Body of pancreas (tissue), 4 donors: ENCODE results near the gene POLG. TPM values are rescaled to one million over a fixed set of nuclear protein-coding genes. Genes with fewer than 3 reads are reported as not detected.

Experiments used
- ATAC-seq: fragments of 150-250 bp; one replicate; pipeline ENCODE4 v1.9.1; 2016
- DNase-seq, 4 donors: peaks; one replicate each; pipeline ENCODE4 v3.0.0-alpha.2; 2019
- H3K27ac ChIP-seq, 4 donors: fragments of 200-600 bp; sonication (generic); 1 replicate in 3 of 4; 2 replicates in 1 of 4; pipeline versions ENCODE4 v1.5.1 to v1.6.1; 2016 to 2019; ENCODE audit warnings: mild to moderate bottlenecking in 1 of 4, mixed read lengths in 1 of 4, moderate library complexity in 1 of 4
- H3K27me3 ChIP-seq, 2 donors: fragments of 200-600 bp; sonication (generic); one replicate each; pipeline ENCODE4 v1.6.0; 2016; ENCODE audit warnings: mild to moderate bottlenecking in 1 of 2
- H3K36me3 ChIP-seq, 2 donors: fragments of 200-600 bp; sonication (generic); replicated peaks in 1 of 2; 2 replicates each; pipeline ENCODE4 v1.5.1; 2016; ENCODE audit warnings: low read depth in 2 of 2; ENCODE audit not compliant: insufficient read depth in 1 of 2
- H3K4me1 ChIP-seq: fragments of 200-600 bp; sonication (generic); one replicate; pipeline ENCODE4 v1.6.0; 2016
- H3K4me3 ChIP-seq, 2 donors: fragments of 200-600 bp; sonication (generic); 1 replicate in 1 of 2; 2 replicates in 1 of 2; pipeline ENCODE4 v1.5.1; 2016 to 2019
- H3K9me3 ChIP-seq, 3 donors: fragments of 200-600 bp; sonication (generic); 1 replicate in 2 of 3; 2 replicates in 1 of 3; pipeline ENCODE4 v1.5.1; 2016
- POLR2A ChIP-seq, 3 donors: fragments of 450-650 bp; IDR thresholded peaks; one replicate each; pipeline ENCODE4 v1.6.1; 2016; ENCODE audit warnings: antibody characterized with exemption in 3 of 3, mild to moderate bottlenecking in 2 of 3
- WGBS, 2 donors: methylation state at CpG; one replicate each; pipeline ENCODE4 v1.1.5; 2017; 5-methylcytosine and 5-hydroxymethylcytosine counted together
- intact Hi-C: fragments of 100-400 bp; cut with DNase I; formaldehyde crosslinking; loops from one replicate; pipeline ENCODE4 v1.15.1; 2023
- total RNA-seq, 2 donors: library from RNA; depleted of rRNA; stranded (reverse); fragments of >200 nt; gene quantifications; one replicate each; pipeline ENCODE4 v1.1.0, GENCODE V29; 2016
- TF ChIP-seq, protein P1 (sequence below), 7 experiments: fragments of 450-650 bp in 4 of 7; fragments of 200-600 bp in 3 of 7; sonication (generic) in 3 of 7; IDR thresholded peaks; one replicate each; pipeline ENCODE4 v1.5.1; 2016 to 2019; ENCODE audit warnings: antibody characterized with exemption in 7 of 7

Gene POLG
- total RNA-seq, 2 donors from 2014 or later: 60.7 to 67.2 TPM

DNA sequence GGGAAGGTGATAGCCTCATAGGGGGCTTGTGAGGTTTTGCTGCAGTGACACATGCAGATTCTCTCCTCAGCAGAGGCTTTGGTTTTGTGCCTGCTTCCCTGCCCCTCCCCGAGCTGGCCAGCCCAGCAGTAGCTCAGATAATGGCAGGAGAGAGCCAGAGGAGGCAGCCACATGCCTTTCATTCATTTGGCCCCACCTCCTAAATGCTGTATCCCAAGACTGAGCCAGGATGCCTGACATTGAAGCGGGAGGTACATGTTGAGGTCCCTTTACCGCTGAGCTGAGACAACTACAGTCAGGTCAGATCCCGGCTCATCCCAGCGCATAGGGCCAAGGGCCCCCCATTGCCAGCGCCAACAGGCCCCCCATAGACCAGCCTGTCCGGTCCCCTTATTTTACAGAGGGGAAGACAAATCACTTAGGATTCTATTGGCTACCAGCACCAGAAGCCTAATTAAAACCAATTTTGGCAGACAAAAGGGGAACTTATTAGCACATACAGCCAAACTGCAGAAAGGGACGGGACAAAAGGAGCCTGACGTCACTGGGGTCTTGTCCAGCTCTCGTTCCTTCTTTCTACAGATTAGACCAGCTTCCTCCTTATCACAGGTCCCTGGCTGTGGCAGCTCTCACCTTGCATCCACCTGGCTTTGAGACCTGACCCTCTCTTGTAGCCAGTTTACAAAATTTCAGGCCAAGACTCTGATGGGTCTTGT lies 12.1 kb upstream of the POLG start:
- no peak for TF ChIP-seq POLR2A (IDR thresholded peaks at IDR 0.05)
- TF ChIP-seq, protein P1, sequence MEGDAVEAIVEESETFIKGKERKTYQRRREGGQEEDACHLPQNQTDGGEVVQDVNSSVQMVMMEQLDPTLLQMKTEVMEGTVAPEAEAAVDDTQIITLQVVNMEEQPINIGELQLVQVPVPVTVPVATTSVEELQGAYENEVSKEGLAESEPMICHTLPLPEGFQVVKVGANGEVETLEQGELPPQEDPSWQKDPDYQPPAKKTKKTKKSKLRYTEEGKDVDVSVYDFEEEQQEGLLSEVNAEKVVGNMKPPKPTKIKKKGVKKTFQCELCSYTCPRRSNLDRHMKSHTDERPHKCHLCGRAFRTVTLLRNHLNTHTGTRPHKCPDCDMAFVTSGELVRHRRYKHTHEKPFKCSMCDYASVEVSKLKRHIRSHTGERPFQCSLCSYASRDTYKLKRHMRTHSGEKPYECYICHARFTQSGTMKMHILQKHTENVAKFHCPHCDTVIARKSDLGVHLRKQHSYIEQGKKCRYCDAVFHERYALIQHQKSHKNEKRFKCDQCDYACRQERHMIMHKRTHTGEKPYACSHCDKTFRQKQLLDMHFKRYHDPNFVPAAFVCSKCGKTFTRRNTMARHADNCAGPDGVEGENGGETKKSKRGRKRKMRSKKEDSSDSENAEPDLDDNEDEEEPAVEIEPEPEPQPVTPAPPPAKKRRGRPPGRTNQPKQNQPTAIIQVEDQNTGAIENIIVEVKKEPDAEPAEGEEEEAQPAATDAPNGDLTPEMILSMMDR (IDR thresholded peaks at IDR 0.05): no peak
- Histone ChIP-seq H3K4me1 (no peaks in the 10 kb centered on the region), H3K9me3 (no peaks in the 10 kb centered on the region), H3K27me3 (no peaks in the 10 kb centered on the region), H3K36me3 (no peaks in the 10 kb centered on the region), H3K27ac (no peak overlapping the region), H3K4me3 (no peak overlapping the region)
- ATAC-seq (no peak), DNase-seq (no peak)
- WGBS, 2 donors: 60 to 68% methylated on average over 7 to 10 of the region's 10 CpGs
- intact Hi-C loops: no loop called here

DNA sequence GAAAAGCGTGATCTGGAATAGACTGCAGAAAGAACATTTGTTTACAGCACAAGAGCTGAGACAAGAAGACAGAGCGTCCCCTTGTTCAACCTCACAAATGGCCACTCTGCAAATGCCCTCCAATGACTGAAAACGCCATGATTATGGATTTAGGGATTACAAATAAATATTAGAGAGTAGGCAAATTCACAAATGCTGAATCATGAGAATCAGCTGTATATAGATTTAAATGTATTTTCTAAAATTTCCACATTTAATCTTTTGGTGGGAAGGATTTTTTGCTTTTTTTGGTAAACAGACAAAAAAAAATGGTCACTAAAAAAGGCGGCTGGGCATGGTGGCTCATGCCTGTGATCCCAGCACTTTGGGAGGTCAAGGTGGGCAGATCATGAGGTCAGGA lies 10.6 kb upstream of the POLG start:
- TF ChIP-seq, protein P1 (IDR thresholded peaks at IDR 0.05): no peak
- TF ChIP-seq POLR2A (IDR thresholded peaks at IDR 0.05): no peak
- no peak for ATAC-seq
- intact Hi-C loops: no loop called here
- WGBS, 2 donors: 67 to 79% methylated on average over 4 of the region's 4 CpGs
- H3K4me1 ChIP-seq: peaks cover 5% of the 10 kb centered on the region
- no peak for DNase-seq
- H3K36me3 ChIP-seq: no peaks in the 10 kb centered on the region
- no peak overlapping the region for H3K4me3 ChIP-seq
- H3K27me3 ChIP-seq: no peaks in the 10 kb centered on the region
- H3K9me3 ChIP-seq: no peaks in the 10 kb centered on the region
- H3K27ac ChIP-seq: no peak overlapping the region

DNA sequence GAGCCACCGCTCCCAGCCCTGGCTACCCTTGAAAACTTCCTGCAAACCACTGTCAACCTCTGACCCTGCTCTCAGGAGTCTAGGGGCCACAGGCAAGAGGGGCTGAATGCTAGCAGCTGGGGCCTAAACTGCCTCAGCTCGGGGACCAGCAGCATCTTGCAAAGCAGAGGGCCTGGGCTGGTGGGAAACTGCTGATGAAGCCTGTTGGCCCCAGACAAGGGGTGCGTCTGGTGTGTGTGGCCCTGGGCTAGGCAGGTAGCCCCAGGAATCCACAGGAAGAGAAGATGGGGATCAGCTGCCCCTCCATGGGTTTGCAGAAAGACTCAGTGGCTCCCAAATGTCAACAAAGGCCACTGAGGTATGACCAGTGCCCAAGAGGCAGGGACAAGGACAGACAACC lies 8.2 kb upstream of the POLG start:
- H3K36me3 ChIP-seq: no peaks in the 10 kb centered on the region
- no peak for TF ChIP-seq POLR2A (IDR thresholded peaks at IDR 0.05)
- peaks cover 5% of the 10 kb centered on the region for H3K4me1 ChIP-seq
- intact Hi-C loops: no loop called here
- no peaks in the 10 kb centered on the region for H3K9me3 ChIP-seq
- DNase-seq (no peak), ATAC-seq (no peak)
- no peak overlapping the region for H3K27ac ChIP-seq
- no peak overlapping the region for H3K4me3 ChIP-seq
- WGBS, 2 donors: 70 to 78% methylated on average over 2 to 3 of the region's 3 CpGs
- H3K27me3 ChIP-seq: no peaks in the 10 kb centered on the region

DNA sequence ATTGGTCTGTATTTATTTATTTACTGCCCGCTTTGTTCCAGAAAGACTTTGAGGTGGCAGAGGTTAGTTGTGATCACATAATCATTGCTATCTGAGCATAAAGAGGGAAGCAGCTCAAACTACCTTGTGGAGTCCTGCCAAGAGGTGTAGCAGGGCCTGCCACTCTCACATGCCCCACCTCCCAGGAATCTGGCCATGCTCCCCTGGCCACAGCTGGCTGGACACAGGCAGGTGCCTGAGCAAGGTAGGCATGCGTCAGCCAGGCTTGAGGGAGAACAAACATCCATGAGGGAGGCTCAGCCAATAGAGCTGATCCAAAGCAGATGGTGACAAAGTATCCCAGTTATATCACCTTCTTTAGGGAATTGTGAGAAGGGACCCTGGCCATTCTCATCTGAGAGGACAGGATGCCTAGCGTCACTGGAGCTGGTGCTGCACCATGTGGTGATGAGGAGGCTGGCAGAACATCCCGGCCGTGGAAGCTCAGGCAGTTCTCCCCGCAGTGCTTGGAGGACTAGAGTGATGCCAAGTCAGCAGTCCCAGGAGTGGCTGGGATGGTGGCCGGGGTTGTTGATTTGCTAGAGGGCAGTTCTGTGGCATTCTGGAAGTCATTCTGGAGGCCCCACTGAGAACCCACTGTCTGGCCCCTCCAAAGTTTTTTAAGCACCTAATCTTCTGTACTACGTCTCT lies 6.8 kb upstream of the POLG start:
- Histone ChIP-seq H3K9me3 (no peaks in the 10 kb centered on the region), H3K36me3 (no peaks in the 10 kb centered on the region), H3K27me3 (no peaks in the 10 kb centered on the region), H3K27ac (no peak overlapping the region), H3K4me3 (no peak overlapping the region), H3K4me1 (peaks cover 5% of the 10 kb centered on the region)
- ATAC-seq (peak; percentile 66), DNase-seq (peak in 3 of 4 donors; percentile 59 to 76 (median 66))
- intact Hi-C loops: no loop called here
- WGBS, 2 donors: 64 to 75% methylated on average over 5 to 8 of the region's 8 CpGs
- TF ChIP-seq, protein P1 (IDR thresholded peaks at IDR 0.05): no peak
- TF ChIP-seq POLR2A (IDR thresholded peaks at IDR 0.05): no peak

DNA sequence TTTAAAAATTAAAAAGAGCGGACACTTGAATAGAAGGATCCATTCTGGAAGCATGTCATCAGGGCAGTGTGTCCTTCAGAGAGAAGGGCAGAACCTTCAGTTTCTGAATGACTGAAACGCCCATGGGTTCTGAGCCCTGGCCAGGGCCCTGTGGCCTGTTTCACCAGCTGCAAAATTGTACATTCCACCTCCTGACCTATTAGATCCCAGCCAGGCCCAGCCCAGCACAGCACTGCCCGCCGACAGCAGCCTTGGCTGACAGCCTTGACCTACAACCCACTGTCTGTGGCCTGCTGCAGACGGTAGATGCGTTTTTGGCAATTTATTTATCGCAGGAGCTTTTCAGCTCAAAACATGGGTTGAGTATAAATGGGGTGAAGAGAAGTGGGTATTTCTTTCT lies 5.9 kb upstream of the POLG start:
- Histone ChIP-seq H3K9me3 (no peaks in the 10 kb centered on the region), H3K4me3 (no peak overlapping the region), H3K36me3 (no peaks in the 10 kb centered on the region), H3K27ac (no peak overlapping the region), H3K27me3 (no peaks in the 10 kb centered on the region), H3K4me1 (peaks cover 9% of the 10 kb centered on the region)
- no peak for TF ChIP-seq POLR2A (IDR thresholded peaks at IDR 0.05)
- TF ChIP-seq, protein P1 (IDR thresholded peaks at IDR 0.05): no peak
- intact Hi-C loops: no loop called here
- ATAC-seq: no peak
- DNase-seq: no peak
- 66 to 70% methylated on average over 6 to 7 of the region's 7 CpGs for WGBS, 2 donors
